ENCODE data around the gene MRPL33.

MRPL33 gene

DNA sequence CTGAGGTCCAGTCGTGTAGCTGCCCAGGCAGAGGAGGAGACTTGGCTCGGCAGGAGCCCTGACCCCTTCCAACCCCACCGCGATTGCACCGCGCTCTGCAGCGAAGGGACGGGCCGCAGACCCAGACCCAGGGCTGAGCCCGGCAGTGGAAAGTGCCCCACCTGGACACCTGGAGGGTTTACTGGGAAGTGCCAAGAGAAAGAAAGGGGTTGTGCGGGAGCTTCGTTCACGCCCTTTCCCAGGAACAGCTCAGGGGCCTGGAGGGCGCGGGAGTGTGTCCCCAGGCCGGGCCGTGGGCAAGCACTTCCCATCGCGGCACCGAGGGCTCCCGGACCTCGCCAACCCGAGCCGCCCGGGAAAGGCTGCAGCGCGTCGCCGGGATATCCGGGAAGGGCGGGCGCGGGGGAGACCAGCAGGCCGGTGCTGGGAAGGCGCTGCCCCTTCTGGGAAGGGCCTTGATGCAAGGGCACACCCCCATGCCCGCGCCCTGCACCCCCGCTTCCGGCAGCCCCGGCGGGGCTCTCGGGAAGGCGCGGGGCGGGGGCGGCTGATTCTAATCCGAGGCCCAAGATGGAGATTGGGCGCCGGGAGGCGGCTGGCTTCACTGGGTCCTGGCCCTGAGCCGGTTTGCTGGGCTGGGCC lies 36.1 kb upstream of the MRPL33 start:
- peak; percentile 50 for DNase-seq (ENCODE audit: low read depth)
- TF ChIP-seq CTCF (conservative IDR thresholded peaks at IDR 0.05; ENCODE audit: low read depth, low read length) = no peak
- peak overlapping the region; percentile 50 for H3K4me3 ChIP-seq (ENCODE audit: low read depth, low read length)

- no peak for DNase-seq (ENCODE audit: low read depth)
- no peak overlapping the region for H3K4me3 ChIP-seq (ENCODE audit: low read depth, low read length)
- TF ChIP-seq CTCF (conservative IDR thresholded peaks at IDR 0.05; ENCODE audit: low read depth, low read length) = no peak
Observed at GRCh38 chr2:27736031-27736889, 35.3 kb upstream of the MRPL33 start.

DNA sequence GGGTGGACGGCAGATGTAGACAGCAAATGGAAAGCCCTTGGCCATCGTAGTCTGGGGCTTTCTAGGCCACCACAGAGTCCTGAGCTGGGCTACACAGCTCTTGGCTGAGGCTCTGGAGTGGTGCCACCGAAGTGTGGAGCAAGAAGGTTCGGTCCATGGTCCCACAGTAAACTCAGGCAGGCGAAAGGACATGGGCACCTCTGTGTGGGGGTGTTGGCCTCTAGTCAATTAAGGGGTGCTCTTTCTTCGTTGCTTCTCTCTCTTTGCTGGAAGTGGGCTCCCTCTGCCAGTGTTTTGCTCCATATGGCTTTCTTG lies 34.7 kb upstream of the MRPL33 start:
- DNase-seq (ENCODE audit: low read depth) = no peak
- no peak overlapping the region for H3K4me3 ChIP-seq (ENCODE audit: low read depth, low read length)
- TF ChIP-seq CTCF (conservative IDR thresholded peaks at IDR 0.05; ENCODE audit: low read depth, low read length) = no peak

GRCh38 chr2:27737676-27738348 lies 33.7 kb upstream of the MRPL33 start:
- peak; percentile 13 for TF ChIP-seq CTCF (conservative IDR thresholded peaks at IDR 0.05; ENCODE audit: low read depth, low read length)
- no peak overlapping the region for H3K4me3 ChIP-seq (ENCODE audit: low read depth, low read length)
- DNase-seq (ENCODE audit: low read depth) = peak; percentile 93

GRCh38 chr2:27738349-27739057 lies 33.0 kb upstream of the MRPL33 start:
- DNase-seq (ENCODE audit: low read depth) = no peak
- no peak overlapping the region for H3K4me3 ChIP-seq (ENCODE audit: low read depth, low read length)
- no peak for TF ChIP-seq CTCF (conservative IDR thresholded peaks at IDR 0.05; ENCODE audit: low read depth, low read length)

- no peak for TF ChIP-seq CTCF (conservative IDR thresholded peaks at IDR 0.05; ENCODE audit: low read depth, low read length)
- H3K4me3 ChIP-seq (ENCODE audit: low read depth, low read length) = no peak overlapping the region
- no peak for DNase-seq (ENCODE audit: low read depth)
Observed at GRCh38 chr2:27739058-27739373, 32.5 kb upstream of the MRPL33 start.

All from choroid plexus epithelial cell (primary cell).